Astrocyte (in vitro differentiated cells and primary cell): ENCODE data around the gene ROM1. TPM values are rescaled to one million over a fixed set of nuclear protein-coding genes. Genes with fewer than 3 reads are reported as not detected.

ENCODE experiments used
- DNase-seq: peaks from one replicate; pipeline ENCODE4 v3.0.0-alpha.2; 2010; ENCODE audit warnings: low read depth
- FAIRE-seq: peaks from 2 replicates; lab custom pipeline; 2011; peaks lifted over from hg19 to GRCh38; lab: Jason Lieb, UNC
- H2AFZ ChIP-seq: 2 replicates; pipeline ENCODE4 v1.6.0; 2012; ENCODE audit warnings: low read depth, low read length, inconsistent platforms
- H3K27ac ChIP-seq: 2 replicates; pipeline ENCODE4 v1.5.1; 2011; ENCODE audit warnings: low read depth, low read length, inconsistent platforms
- H3K27me3 ChIP-seq: 2 replicates; pipeline ENCODE4 v1.6.0; 2011; ENCODE audit warnings: low read length, inconsistent platforms; ENCODE audit not compliant: insufficient read depth
- H3K36me3 ChIP-seq: 2 replicates; pipeline ENCODE4 v1.5.1; 2011; ENCODE audit warnings: low read length, inconsistent platforms; ENCODE audit not compliant: insufficient read depth
- H3K4me1 ChIP-seq: 2 replicates; pipeline ENCODE4 v1.5.1; 2011; ENCODE audit warnings: low read length, inconsistent platforms; ENCODE audit not compliant: insufficient read depth
- H3K4me2 ChIP-seq: 2 replicates; pipeline ENCODE4 v1.6.0; 2012; ENCODE audit warnings: low read length, inconsistent platforms
- H3K4me3 ChIP-seq: 2 replicates; pipeline ENCODE4 v1.5.1; 2011; ENCODE audit warnings: low read depth, mild to moderate bottlenecking, low read length, inconsistent platforms; ENCODE audit not compliant: insufficient read depth
- H3K79me2 ChIP-seq: 2 replicates; pipeline ENCODE4 v1.6.0; 2012; ENCODE audit warnings: mild to moderate bottlenecking, low read length, inconsistent platforms; ENCODE audit not compliant: insufficient read depth
- H3K9ac ChIP-seq: 2 replicates; pipeline ENCODE4 v1.6.0; 2012; ENCODE audit warnings: mild to moderate bottlenecking, low read length, inconsistent platforms
- H3K9me3 ChIP-seq: 2 replicates; pipeline ENCODE4 v1.5.1; 2012; ENCODE audit warnings: low read depth, mild to moderate bottlenecking, low read length, inconsistent platforms; ENCODE audit not compliant: insufficient read depth
- H4K20me1 ChIP-seq: 2 replicates; pipeline ENCODE4 v1.6.0; 2012; ENCODE audit warnings: low read length, inconsistent platforms; ENCODE audit not compliant: insufficient read depth
- H3K27ac Mint-ChIP-seq: one replicate; pipeline ENCODE4 v1.8.0; 2021; ENCODE audit warnings: mild to moderate bottlenecking, mixed read lengths; ENCODE audit not compliant: unreplicated experiment
- H3K27me3 Mint-ChIP-seq: one replicate; pipeline ENCODE4 v1.8.0; 2021; ENCODE audit warnings: low read depth, mixed read lengths; ENCODE audit not compliant: unreplicated experiment
- H3K36me3 Mint-ChIP-seq: one replicate; pipeline ENCODE4 v1.8.0; 2021; ENCODE audit warnings: low read depth, mixed read lengths; ENCODE audit not compliant: unreplicated experiment
- H3K4me1 Mint-ChIP-seq: one replicate; pipeline ENCODE4 v1.8.0; 2021; ENCODE audit warnings: low read depth, mixed read lengths; ENCODE audit not compliant: unreplicated experiment
- H3K4me3 Mint-ChIP-seq: one replicate; pipeline ENCODE4 v1.8.0; 2021; ENCODE audit warnings: mild to moderate bottlenecking, moderate library complexity, mixed read lengths; ENCODE audit not compliant: unreplicated experiment
- H3K9me3 Mint-ChIP-seq: one replicate; pipeline ENCODE4 v1.8.0; 2021; ENCODE audit warnings: mild to moderate bottlenecking, mixed read lengths; ENCODE audit not compliant: unreplicated experiment
- EZH2 ChIP-seq: IDR thresholded peaks from 2 replicates; pipeline ENCODE4 v1.6.1; 2012; ENCODE audit warnings: mild to moderate bottlenecking, low read length, inconsistent platforms; ENCODE audit not compliant: insufficient read depth
- microRNA-seq: library from miRNA; unstranded; fragments of <30 nt; microRNA quantifications from one replicate; pipeline ENCODE4 v1.2.0, GENCODE V29; 2020
- total RNA-seq: library from RNA; stranded (reverse); gene quantifications from 2 replicates; pipeline ENCODE4 v1.2.1, GENCODE V29; 2021
- TF ChIP-seq, protein P1 (sequence below): IDR thresholded peaks from 2 replicates; pipeline ENCODE4 v1.5.1; 2011; ENCODE audit warnings: low read depth, mild to moderate bottlenecking, inconsistent platforms, low read length, moderate library complexity; ENCODE audit not compliant: insufficient read depth

Gene ROM1
- total RNA-seq, 1 donor from 2014 or later: 1.3 TPM

DNA sequence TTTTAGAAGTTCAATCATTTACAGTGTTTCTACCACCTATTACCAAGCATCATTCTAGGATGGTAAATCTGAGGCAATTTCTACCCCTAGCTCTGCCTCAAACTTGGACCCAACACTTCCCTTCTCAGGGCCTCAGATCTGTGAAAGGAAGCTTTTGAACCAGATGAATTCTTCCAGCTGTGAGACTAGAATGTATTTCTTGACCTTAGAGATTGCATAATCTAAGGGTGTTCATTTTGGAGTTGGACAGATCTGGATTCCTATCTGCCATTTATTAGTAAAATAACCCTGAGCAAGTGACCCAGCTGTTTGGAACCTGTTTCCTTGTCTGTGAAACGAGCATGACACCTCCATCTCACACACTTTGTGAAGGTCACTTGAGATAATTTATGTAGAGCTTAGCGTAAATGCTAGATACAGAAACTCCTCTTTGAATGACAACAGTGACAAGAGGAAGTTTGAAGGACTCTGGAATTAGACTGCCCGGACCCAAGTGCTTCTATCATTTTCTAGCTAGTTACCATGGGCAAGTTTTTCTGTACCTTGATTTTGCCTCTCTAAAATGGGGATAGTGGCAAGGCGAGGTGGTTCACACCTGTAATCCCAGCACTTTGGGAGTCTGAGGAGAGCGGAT, 43.9 kb downstream of the ROM1 start:
- Histone ChIP-seq H3K9me3 (no peaks in the 10 kb centered on the region), H3K4me1 (peaks cover 4% of the 10 kb centered on the region), H3K27ac (no peak overlapping the region), H3K4me2 (no peak overlapping the region), H4K20me1 (peaks cover 3% of the 10 kb centered on the region), H3K4me3 (no peak overlapping the region), H3K79me2 (peaks cover 15% of the 10 kb centered on the region), H3K9ac (no peak overlapping the region), H3K36me3 (peaks cover 2% of the 10 kb centered on the region), H2AFZ (no peak overlapping the region), H3K27me3 (no peaks in the 10 kb centered on the region)
- TF ChIP-seq EZH2: no peak
- TF ChIP-seq, protein P1, sequence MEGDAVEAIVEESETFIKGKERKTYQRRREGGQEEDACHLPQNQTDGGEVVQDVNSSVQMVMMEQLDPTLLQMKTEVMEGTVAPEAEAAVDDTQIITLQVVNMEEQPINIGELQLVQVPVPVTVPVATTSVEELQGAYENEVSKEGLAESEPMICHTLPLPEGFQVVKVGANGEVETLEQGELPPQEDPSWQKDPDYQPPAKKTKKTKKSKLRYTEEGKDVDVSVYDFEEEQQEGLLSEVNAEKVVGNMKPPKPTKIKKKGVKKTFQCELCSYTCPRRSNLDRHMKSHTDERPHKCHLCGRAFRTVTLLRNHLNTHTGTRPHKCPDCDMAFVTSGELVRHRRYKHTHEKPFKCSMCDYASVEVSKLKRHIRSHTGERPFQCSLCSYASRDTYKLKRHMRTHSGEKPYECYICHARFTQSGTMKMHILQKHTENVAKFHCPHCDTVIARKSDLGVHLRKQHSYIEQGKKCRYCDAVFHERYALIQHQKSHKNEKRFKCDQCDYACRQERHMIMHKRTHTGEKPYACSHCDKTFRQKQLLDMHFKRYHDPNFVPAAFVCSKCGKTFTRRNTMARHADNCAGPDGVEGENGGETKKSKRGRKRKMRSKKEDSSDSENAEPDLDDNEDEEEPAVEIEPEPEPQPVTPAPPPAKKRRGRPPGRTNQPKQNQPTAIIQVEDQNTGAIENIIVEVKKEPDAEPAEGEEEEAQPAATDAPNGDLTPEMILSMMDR: no peak
- no peak for DNase-seq
- peaks cover 4% of the 10 kb centered on the region for H3K4me1 Mint-ChIP-seq
- no peak overlapping the region for H3K4me3 Mint-ChIP-seq
- H3K27ac Mint-ChIP-seq: no peak overlapping the region
- H3K36me3 Mint-ChIP-seq: no peaks in the 10 kb centered on the region
- FAIRE-seq: no peak
- no peaks in the 10 kb centered on the region for H3K27me3 Mint-ChIP-seq
- no peaks in the 10 kb centered on the region for H3K9me3 Mint-ChIP-seq

- peak; percentile 53 for DNase-seq
- H3K27ac Mint-ChIP-seq: peak overlapping the region; percentile 92
Measured at GRCh38 chr11:62664405-62665074, 51.5 kb downstream of the ROM1 start.

More at GRCh38 chr11:62664405-62665074, 51.5 kb downstream of the ROM1 start:
- peaks cover 12% of the 10 kb centered on the region for H3K36me3 ChIP-seq
- peak overlapping the region; percentile 96 for H3K4me3 Mint-ChIP-seq
- H3K4me1 Mint-ChIP-seq: peaks cover 12% of the 10 kb centered on the region
- peak overlapping the region; percentile 87 for H3K9ac ChIP-seq
- H3K27me3 Mint-ChIP-seq: no peaks in the 10 kb centered on the region
- H3K9me3 ChIP-seq: no peaks in the 10 kb centered on the region
- H3K79me2 ChIP-seq: peaks cover 47% of the 10 kb centered on the region
- no peak for FAIRE-seq
- peak overlapping the region; percentile 67 for H3K27ac ChIP-seq
- TF ChIP-seq, protein P1: no peak
- no peak for TF ChIP-seq EZH2
- H3K4me1 ChIP-seq: peaks cover 16% of the 10 kb centered on the region
- H4K20me1 ChIP-seq: peaks cover 29% of the 10 kb centered on the region
- H3K4me2 ChIP-seq: peak overlapping the region; percentile 97
- H3K4me3 ChIP-seq: peak overlapping the region; percentile 97
- peak overlapping the region; percentile 51 for H2AFZ ChIP-seq
- H3K36me3 Mint-ChIP-seq: peaks cover 12% of the 10 kb centered on the region
- H3K27me3 ChIP-seq: no peaks in the 10 kb centered on the region
- H3K9me3 Mint-ChIP-seq: no peaks in the 10 kb centered on the region

Small RNA genes lying within 50 kb of the gene (microRNA-seq; reads per million reads assigned to microRNA genes)
- 4.4 reads per million, percentile 16 among the genes with 10 or more reads in this experiment for gene MIR6747

Other genes starting within 250 kb of the ROM1 start
- not detected in 2 replicates for gene SCGB1A1, start 194.2 kb upstream of the ROM1 start, total RNA-seq
- 305 and 378 TPM in 2 replicates for gene AHNAK, start 66.5 kb upstream of the ROM1 start, total RNA-seq
- 1,185 and 1,298 TPM in 2 replicates for gene EEF1G, start 39.4 kb upstream of the ROM1 start, total RNA-seq
- gene TUT1, start 21.7 kb upstream of the ROM1 start, total RNA-seq: 16.8 and 18.3 TPM in 2 replicates
- gene MTA2, start 11.4 kb upstream of the ROM1 start, total RNA-seq: 123 and 136 TPM in 2 replicates
- gene EML3, start 482 bp upstream of the ROM1 start, total RNA-seq: 25.5 and 29.8 TPM in 2 replicates
- 52.4 and 54.5 TPM in 2 replicates for gene B3GAT3, start 8.7 kb downstream of the ROM1 start, total RNA-seq
- gene GANAB, start 33.4 kb downstream of the ROM1 start, total RNA-seq: 323 and 344 TPM in 2 replicates
- gene INTS5, start 40.0 kb downstream of the ROM1 start, total RNA-seq: 16.7 and 18.4 TPM in 2 replicates
- gene C11orf98, start 52.0 kb downstream of the ROM1 start, total RNA-seq: 60.0 and 69.8 TPM in 2 replicates
- 15.6 and 23.3 TPM in 2 replicates for gene CSKMT, start 52.1 kb downstream of the ROM1 start, total RNA-seq
- 7.2 and 8.7 TPM in 2 replicates for gene UQCC3, start 58.4 kb downstream of the ROM1 start, total RNA-seq
- gene LBHD1, start 59.0 kb downstream of the ROM1 start, total RNA-seq: 6.4 and 8.0 TPM in 2 replicates
- gene UBXN1, start 65.8 kb downstream of the ROM1 start, total RNA-seq: 80.0 and 89.8 TPM in 2 replicates
- gene LRRN4CL, start 76.3 kb downstream of the ROM1 start, total RNA-seq: 0.17 and 0.43 TPM in 2 replicates
- gene BSCL2, start 94.2 kb downstream of the ROM1 start, total RNA-seq: 51.1 and 55.0 TPM in 2 replicates
- gene GNG3, start 94.4 kb downstream of the ROM1 start, total RNA-seq: 0.46 TPM in 1 of 2 replicates, not detected in the other
- 39.9 and 40.0 TPM in 2 replicates for gene HNRNPUL2, start 114.2 kb downstream of the ROM1 start, total RNA-seq
- 51.9 and 60.8 TPM in 2 replicates for gene TTC9C, start 115.2 kb downstream of the ROM1 start, total RNA-seq
- gene ZBTB3, start 140.9 kb downstream of the ROM1 start, total RNA-seq: 11.0 and 11.2 TPM in 2 replicates
- gene POLR2G, start 148.3 kb downstream of the ROM1 start, total RNA-seq: 88.3 and 89.1 TPM in 2 replicates
- 14.7 and 15.1 TPM in 2 replicates for gene TAF6L, start 158.1 kb downstream of the ROM1 start, total RNA-seq
- gene TMEM179B, start 174.1 kb downstream of the ROM1 start, total RNA-seq: 51.3 and 57.5 TPM in 2 replicates
- 7.8 and 11.3 TPM in 2 replicates for gene TMEM223, start 178.7 kb downstream of the ROM1 start, total RNA-seq
- gene NXF1, start 192.2 kb downstream of the ROM1 start, total RNA-seq: 51.4 and 55.9 TPM in 2 replicates
- 44.2 and 45.7 TPM in 2 replicates for gene STX5, start 218.8 kb downstream of the ROM1 start, total RNA-seq
- gene TEX54, start 219.6 kb downstream of the ROM1 start, total RNA-seq: not detected in 2 replicates
- gene WDR74, start 226.3 kb downstream of the ROM1 start, total RNA-seq: 46.8 and 53.5 TPM in 2 replicates